ENCODE measurements around the gene LBP. TPM values are rescaled to one million over a fixed set of nuclear protein-coding genes. Genes with fewer than 3 reads are reported as not detected.

Gene LBP
- total and polyA plus RNA-seq, 2 of the 13 experiments (the other 11 are each of a cell fraction or from before 2014, with no cell fraction given): 0.07 to 0.20 TPM

DNA sequence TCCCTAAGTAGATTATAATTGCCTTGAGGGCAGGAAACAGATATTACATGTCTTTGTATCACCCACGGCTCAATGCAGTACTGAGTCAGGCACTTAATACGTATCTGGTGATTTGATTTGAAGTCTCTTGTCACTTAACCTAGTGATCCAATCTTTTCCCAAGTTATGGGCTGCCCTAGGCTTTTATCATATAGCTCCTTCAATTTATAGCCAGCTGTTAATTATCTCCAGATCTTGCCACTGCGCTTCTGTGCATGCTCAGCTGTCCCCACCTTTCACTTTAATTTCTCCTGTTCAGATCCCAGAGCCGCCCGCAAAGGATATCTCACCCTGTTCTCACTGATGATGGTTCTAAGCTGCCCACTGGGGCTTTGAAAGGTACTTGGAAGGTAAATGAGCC lies 47.0 kb downstream of the LBP start:
- Histone ChIP-seq H2AFZ (ENCODE audit: low read length) (no peak overlapping the region), H4K20me1 (ENCODE audit: insufficient read depth, low read length) (no peaks in the 10 kb centered on the region), H3K27me3 (ENCODE audit: control insufficient read depth in 1 of 2, insufficient read depth in 2 of 2, low read length in 2 of 2) (0 out of 5 replicates have a peak, but pooled peaks cover 0 to 3% of the 10 kb centered on the region in 2 experiments), H3K27ac (ENCODE audit: extremely low read length, insufficient read depth, low read length) (no peak overlapping the region), H3K9me3 (ENCODE audit: low read length) (no peaks in the 10 kb centered on the region), H3K36me3 (replicated peaks in 1 of 2; ENCODE audit: control insufficient read depth in 1 of 2, insufficient read depth in 2 of 2, low read length in 2 of 2) (no peaks in the 10 kb centered on the region), H3K79me2 (ENCODE audit: insufficient read depth, low read length) (no peaks in the 10 kb centered on the region), H3K4me2 (ENCODE audit: low read depth, low read length) (no peak overlapping the region), H3K4me1 (ENCODE audit: insufficient read depth, low read length) (no peaks in the 10 kb centered on the region), H3K9ac (ENCODE audit: insufficient read depth, low read depth, low read length) (no peak overlapping the region), H3K4me3 (replicated peaks in 1 of 3; ENCODE audit: insufficient read depth in 1 of 3, low read depth in 2 of 3, low read length in 3 of 3) (no peak overlapping the region)
- DNase-seq (ENCODE audit: low spot score) (no peak), ATAC-seq (no peak), FAIRE-seq (no peak)
- TF ChIP-seq ZNF772 (CRISPR knock-in tag; IDR thresholded peaks at IDR 0.05): no peak
- no peak for TF ChIP-seq BRD4 (CRISPR knock-in tag; IDR thresholded peaks at IDR 0.05)
- no peak for TF ChIP-seq SP140L (CRISPR knock-in tag; IDR thresholded peaks at IDR 0.05; ENCODE audit: borderline replicate concordance)
- TF ChIP-seq, protein P1, sequence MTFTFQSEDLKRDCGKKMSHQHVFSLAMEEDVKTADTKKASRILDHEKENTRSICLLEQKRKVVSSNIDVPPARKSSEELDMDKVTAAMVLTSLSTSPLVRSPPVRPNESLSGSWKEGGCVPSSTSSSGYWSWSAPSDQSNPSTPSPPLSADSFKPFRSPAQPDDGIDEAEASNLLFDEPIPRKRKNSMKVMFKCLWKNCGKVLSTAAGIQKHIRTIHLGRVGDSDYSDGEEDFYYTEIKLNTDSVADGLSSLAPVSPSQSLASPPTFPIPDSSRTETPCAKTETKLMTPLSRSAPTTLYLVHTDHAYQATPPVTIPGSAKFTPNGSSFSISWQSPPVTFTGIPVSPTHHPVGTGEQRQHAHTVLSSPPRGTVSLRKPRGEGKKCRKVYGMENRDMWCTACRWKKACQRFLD (CRISPR knock-in tag; IDR thresholded peaks at IDR 0.05; ENCODE audit: borderline replicate concordance): no peak
- TF ChIP-seq ZNF274 (CRISPR knock-in tag; IDR thresholded peaks at IDR 0.05): no peak
- in situ Hi-C loops (cut with HindIII; ENCODE audit: extremely low pct_ligation_motif_present, low pct_unique_long_range_greater_than_20kb) (no loop called here), intact Hi-C loops (cut with micrococcal nuclease; ENCODE audit: unreplicated experiment) (no loop called here)
- no TSS peak for BruUV-seq (replicated peaks)
- CTCF ChIA-PET (ENCODE audit: low intra/inter-chr PET ratio, low total read pairs): no interaction called here
- POLR2A ChIA-PET: no interaction called here
- 29% methylated on average over 5 of the region's 5 CpGs for WGBS (ENCODE audit: low lambda C conversion rate)

DNA sequence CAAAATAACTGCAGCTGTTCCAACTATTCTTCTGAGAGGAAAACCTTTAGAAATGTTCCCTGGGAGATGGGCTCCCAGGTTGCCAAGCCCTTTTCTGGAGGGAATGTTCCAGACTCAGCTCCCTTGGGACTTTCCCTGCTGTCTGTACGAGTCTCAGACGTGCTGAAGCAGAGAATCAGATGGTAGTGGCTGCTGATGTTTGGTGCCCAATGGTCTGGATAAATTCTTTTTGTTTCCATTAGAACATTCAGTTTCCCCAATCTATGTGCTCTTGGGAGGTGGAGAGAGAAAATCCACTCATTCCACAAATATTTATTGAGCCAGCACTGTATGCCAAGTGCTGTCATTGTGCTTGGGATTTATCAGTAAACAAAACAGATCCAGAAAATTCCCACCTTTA lies 48.9 kb downstream of the LBP start:
- FAIRE-seq (no peak), ATAC-seq (no peak), DNase-seq (ENCODE audit: low spot score) (no peak)
- Histone ChIP-seq H3K4me3 (replicated peaks in 1 of 3; ENCODE audit: insufficient read depth in 1 of 3, low read depth in 2 of 3, low read length in 3 of 3) (no peak overlapping the region), H4K20me1 (ENCODE audit: insufficient read depth, low read length) (no peaks in the 10 kb centered on the region), H3K4me2 (ENCODE audit: low read depth, low read length) (no peak overlapping the region), H3K79me2 (ENCODE audit: insufficient read depth, low read length) (no peaks in the 10 kb centered on the region), H3K27me3 (ENCODE audit: control insufficient read depth in 1 of 2, insufficient read depth in 2 of 2, low read length in 2 of 2) (no peaks in the 10 kb centered on the region), H3K4me1 (ENCODE audit: insufficient read depth, low read length) (no peaks in the 10 kb centered on the region), H2AFZ (ENCODE audit: low read length) (no peak overlapping the region), H3K9ac (ENCODE audit: insufficient read depth, low read depth, low read length) (no peak overlapping the region), H3K9me3 (ENCODE audit: low read length) (no peaks in the 10 kb centered on the region), H3K36me3 (replicated peaks in 1 of 2; ENCODE audit: control insufficient read depth in 1 of 2, insufficient read depth in 2 of 2, low read length in 2 of 2) (no peaks in the 10 kb centered on the region), H3K27ac (ENCODE audit: extremely low read length, insufficient read depth, low read length) (no peak overlapping the region)
- WGBS (ENCODE audit: low lambda C conversion rate): 11% methylated on average over 2 of the region's 2 CpGs
- intact Hi-C loops (cut with micrococcal nuclease; ENCODE audit: unreplicated experiment): no loop called here
- BruUV-seq (replicated peaks): no TSS peak
- in situ Hi-C loops (cut with HindIII; ENCODE audit: extremely low pct_ligation_motif_present, low pct_unique_long_range_greater_than_20kb): no loop called here
- ChIA-PET CTCF (ENCODE audit: low intra/inter-chr PET ratio, low total read pairs) (no interaction called here), POLR2A (no interaction called here)
- no peak for TF ChIP-seq RBM39 (IDR thresholded peaks at IDR 0.05; ENCODE audit: low read depth, low read length, poor library complexity, severe bottlenecking)
- no peak for TF ChIP-seq PHB2 (IDR thresholded peaks at IDR 0.05; ENCODE audit: partially characterized antibody)
- TF ChIP-seq HNRNPUL1 (IDR thresholded peaks at IDR 0.05; ENCODE audit: low read depth, low read length): no peak
- TF ChIP-seq MATR3 (CRISPR knock-in tag; IDR thresholded peaks at IDR 0.05): no peak
- TF ChIP-seq, protein P2, sequence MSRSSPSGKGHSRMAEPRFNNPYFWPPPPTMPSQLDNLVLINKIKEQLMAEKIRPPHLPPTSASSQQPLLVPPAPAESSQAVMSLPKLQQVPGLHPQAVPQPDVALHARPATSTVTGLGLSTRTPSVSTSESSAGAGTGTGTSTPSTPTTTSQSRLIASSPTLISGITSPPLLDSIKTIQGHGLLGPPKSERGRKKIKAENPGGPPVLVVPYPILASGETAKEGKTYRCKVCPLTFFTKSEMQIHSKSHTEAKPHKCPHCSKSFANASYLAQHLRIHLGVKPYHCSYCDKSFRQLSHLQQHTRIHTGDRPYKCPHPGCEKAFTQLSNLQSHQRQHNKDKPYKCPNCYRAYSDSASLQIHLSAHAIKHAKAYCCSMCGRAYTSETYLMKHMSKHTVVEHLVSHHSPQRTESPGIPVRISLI (CRISPR knock-in tag; IDR thresholded peaks at IDR 0.05; ENCODE audit: borderline replicate concordance): no peak
- no peak for TF ChIP-seq ZNF460 (CRISPR knock-in tag; IDR thresholded peaks at IDR 0.05; ENCODE audit: borderline replicate concordance)
- TF ChIP-seq ZBTB3 (CRISPR knock-in tag; IDR thresholded peaks at IDR 0.05; ENCODE audit: borderline replicate concordance, low read depth): no peak
- TF ChIP-seq, protein P3, sequence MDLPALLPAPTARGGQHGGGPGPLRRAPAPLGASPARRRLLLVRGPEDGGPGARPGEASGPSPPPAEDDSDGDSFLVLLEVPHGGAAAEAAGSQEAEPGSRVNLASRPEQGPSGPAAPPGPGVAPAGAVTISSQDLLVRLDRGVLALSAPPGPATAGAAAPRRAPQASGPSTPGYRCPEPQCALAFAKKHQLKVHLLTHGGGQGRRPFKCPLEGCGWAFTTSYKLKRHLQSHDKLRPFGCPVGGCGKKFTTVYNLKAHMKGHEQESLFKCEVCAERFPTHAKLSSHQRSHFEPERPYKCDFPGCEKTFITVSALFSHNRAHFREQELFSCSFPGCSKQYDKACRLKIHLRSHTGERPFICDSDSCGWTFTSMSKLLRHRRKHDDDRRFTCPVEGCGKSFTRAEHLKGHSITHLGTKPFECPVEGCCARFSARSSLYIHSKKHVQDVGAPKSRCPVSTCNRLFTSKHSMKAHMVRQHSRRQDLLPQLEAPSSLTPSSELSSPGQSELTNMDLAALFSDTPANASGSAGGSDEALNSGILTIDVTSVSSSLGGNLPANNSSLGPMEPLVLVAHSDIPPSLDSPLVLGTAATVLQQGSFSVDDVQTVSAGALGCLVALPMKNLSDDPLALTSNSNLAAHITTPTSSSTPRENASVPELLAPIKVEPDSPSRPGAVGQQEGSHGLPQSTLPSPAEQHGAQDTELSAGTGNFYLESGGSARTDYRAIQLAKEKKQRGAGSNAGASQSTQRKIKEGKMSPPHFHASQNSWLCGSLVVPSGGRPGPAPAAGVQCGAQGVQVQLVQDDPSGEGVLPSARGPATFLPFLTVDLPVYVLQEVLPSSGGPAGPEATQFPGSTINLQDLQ (CRISPR knock-in tag; IDR thresholded peaks at IDR 0.05): no peak
- no peak for TF ChIP-seq ZNF598 (CRISPR knock-in tag; IDR thresholded peaks at IDR 0.05; ENCODE audit: borderline replicate concordance)
- no peak for TF ChIP-seq ZNF816 (CRISPR knock-in tag; IDR thresholded peaks at IDR 0.05; ENCODE audit: borderline replicate concordance)
